Breast epithelium (tissue), 3 donors: ENCODE measurements around the gene IPO4.

Experiments
- POLR2A ChIP-seq: fragments of 450-650 bp; IDR thresholded peaks from one replicate; pipeline ENCODE4 v1.6.1; 2016; ENCODE audit warnings: antibody characterized with exemption, mild to moderate bottlenecking, moderate library complexity
- TF ChIP-seq, protein P1 (sequence below), 3 donors: fragments of 450-650 bp; IDR thresholded peaks; one replicate each; pipeline ENCODE4 v1.5.1; 2016 to 2017; ENCODE audit warnings: antibody characterized with exemption in 3 of 3, mild to moderate bottlenecking in 3 of 3, moderate library complexity in 3 of 3

DNA sequence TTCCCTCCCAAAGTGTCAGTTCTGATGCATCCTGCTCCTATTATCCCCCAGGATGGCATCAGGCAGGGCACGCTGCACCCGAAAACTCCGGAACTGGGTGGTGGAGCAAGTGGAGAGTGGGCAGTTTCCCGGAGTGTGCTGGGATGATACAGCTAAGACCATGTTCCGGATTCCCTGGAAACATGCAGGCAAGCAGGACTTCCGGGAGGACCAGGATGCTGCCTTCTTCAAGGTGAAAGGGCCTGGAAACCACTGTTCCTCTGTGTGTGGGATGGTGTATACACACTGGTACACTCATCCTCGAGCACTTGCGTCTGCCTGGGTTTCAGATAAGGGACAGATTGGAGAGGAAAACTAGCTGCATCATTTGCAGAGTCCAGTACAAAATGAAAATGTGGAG, 26.5 kb downstream of the IPO4 start:
- no peak for TF ChIP-seq POLR2A
- TF ChIP-seq, protein P1, sequence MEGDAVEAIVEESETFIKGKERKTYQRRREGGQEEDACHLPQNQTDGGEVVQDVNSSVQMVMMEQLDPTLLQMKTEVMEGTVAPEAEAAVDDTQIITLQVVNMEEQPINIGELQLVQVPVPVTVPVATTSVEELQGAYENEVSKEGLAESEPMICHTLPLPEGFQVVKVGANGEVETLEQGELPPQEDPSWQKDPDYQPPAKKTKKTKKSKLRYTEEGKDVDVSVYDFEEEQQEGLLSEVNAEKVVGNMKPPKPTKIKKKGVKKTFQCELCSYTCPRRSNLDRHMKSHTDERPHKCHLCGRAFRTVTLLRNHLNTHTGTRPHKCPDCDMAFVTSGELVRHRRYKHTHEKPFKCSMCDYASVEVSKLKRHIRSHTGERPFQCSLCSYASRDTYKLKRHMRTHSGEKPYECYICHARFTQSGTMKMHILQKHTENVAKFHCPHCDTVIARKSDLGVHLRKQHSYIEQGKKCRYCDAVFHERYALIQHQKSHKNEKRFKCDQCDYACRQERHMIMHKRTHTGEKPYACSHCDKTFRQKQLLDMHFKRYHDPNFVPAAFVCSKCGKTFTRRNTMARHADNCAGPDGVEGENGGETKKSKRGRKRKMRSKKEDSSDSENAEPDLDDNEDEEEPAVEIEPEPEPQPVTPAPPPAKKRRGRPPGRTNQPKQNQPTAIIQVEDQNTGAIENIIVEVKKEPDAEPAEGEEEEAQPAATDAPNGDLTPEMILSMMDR (IDR thresholded peaks at IDR 0.05) = no peak
